GM13976 (cell line): Measurements from ENCODE around the gene ASPSCR1.
"Not testable (repeated sequence)": the region's sequence is repeated elsewhere in the genome, so short reads cannot be mapped to it uniquely, and the experiment has no call there.

Source experiments
- DNase-seq: peaks from one replicate; pipeline ENCODE4 v3.0.0; 2012; ENCODE audit warnings: low spot score
- in situ Hi-C: fragments of 300-500 bp; cut with MboI; formaldehyde crosslinking; loops from one replicate; pipeline ENCODE4 v1.12.0; 2022; ENCODE audit warnings: low sequenced_read_pairs, mixed read lengths, inconsistent platforms; ENCODE audit not compliant: unreplicated experiment
- TF ChIP-seq, protein P1 (sequence below): IDR thresholded peaks from 2 replicates; pipeline ENCODE4 v1.5.1; 2012; ENCODE audit warnings: borderline replicate concordance, mild to moderate bottlenecking; ENCODE audit not compliant: insufficient read depth; ENCODE audit errors: extremely low read depth, missing control alignments, control extremely low read depth

Gene ASPSCR1

DNA sequence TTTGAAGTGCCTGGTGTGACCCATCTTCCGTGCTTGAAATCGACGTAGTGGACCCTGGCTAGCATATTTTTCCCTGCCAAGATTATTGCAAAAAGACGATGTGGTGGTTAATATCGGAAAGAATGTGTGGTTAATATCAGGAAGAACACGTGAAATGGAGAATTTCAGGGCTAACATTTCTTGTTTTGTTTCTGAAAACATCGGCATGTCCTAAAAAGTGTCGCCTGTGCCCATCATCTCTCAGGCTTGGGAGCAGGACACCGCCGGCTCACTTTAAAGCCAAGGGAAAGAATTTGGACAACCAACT, 60.4 kb downstream of the ASPSCR1 start:
- in situ Hi-C loops, result no loop called here
- TF ChIP-seq, protein P1, sequence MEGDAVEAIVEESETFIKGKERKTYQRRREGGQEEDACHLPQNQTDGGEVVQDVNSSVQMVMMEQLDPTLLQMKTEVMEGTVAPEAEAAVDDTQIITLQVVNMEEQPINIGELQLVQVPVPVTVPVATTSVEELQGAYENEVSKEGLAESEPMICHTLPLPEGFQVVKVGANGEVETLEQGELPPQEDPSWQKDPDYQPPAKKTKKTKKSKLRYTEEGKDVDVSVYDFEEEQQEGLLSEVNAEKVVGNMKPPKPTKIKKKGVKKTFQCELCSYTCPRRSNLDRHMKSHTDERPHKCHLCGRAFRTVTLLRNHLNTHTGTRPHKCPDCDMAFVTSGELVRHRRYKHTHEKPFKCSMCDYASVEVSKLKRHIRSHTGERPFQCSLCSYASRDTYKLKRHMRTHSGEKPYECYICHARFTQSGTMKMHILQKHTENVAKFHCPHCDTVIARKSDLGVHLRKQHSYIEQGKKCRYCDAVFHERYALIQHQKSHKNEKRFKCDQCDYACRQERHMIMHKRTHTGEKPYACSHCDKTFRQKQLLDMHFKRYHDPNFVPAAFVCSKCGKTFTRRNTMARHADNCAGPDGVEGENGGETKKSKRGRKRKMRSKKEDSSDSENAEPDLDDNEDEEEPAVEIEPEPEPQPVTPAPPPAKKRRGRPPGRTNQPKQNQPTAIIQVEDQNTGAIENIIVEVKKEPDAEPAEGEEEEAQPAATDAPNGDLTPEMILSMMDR, result no peak
- no peak for DNase-seq

DNA sequence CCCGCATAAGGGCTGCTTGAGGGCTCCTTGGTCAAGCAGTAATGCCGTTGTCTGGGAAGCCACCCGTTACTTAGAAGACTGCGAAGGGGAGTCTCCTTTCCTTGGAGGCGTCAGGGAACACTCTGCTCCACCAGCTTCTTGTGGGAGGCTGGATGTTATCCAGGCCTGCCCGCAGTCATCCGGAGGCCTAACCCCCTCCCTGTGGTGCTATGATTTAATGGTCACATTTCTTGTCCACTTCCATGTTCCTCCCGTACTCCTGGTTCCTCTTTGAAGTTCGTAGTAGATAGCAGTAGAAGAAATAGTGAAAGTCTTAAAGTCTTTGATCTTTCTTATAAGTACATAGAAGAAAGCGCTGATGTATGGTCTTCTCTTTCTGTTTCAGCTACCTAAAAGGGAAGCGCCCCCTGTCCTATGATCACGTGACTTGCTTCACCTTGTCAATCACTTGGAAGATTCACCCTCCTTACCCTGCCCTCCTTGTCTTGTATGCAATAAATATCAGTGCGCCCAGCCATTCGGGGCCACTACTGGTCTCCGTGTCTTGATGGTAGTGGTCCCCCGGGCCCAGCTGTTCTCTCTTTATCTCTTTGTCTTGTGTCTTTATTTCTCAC, 61.5 kb downstream of the ASPSCR1 start:
- in situ Hi-C loops, DNase-seq: not testable (repeated sequence)

DNA sequence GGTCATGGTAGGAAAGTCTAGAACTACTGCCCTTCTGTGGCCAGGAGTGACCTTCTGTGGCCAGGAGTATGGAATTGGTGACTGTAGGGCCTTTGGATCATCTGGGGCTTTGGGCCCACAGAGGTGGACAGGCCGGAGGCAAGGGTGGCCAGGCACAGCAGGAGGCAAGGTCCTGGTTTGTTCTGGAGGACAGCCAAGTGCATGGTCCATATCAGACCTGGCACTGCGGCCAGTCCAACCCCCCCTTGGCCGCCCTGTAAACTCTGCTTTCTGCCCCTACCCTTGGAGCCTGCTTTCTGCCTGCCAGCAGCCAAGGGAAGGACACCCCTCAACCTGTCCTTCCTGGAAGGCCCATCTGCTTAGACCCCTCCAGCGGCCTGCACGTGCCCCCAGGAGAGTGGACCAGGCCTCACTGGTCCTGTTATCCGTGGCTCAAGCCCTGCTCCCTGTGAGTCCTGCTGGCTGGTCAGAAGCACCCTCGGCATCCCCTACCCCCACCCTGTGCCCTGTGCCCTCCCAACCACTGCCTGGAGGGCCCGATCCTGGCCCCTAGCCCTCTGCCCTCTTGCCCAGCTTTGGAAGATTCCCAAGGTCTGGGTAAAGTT, 62.4 kb downstream of the ASPSCR1 start:
- in situ Hi-C loops, result no loop called here
- DNase-seq, result no peak
- TF ChIP-seq, protein P1, result no peak

DNA sequence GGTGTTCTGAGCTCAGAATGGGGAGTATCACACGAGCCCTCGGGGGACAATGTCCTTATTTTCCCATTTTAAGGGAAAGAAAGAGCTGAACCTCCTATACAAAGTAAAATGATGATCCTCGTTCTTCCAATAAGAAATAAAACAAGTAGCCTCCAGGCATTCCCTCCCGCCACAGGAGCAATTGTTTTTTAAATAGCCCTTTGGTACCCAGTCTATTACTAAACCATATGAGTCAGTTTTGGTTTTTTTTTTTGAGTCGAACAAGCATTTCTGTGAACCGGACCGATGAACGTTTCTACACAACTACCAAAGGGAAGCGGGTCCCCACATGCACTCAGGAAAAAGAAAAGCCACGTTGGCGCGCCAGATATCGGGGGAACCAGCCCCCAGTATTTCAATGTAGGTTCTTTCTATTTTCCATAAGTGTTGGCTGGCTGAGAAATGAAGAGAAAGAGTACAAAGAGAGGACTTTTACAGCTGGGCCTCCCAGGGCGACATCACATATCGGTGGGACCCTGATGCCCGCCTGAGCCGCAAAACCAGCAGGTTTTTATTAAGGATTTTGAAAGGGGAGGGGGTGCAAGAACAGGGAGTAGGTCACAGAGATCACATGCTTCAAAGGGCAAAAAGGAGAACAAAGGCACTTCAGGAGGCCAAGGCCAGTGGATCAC, 63.9 kb downstream of the ASPSCR1 start:
- TF ChIP-seq, protein P1, result no peak
- in situ Hi-C loops, result no loop called here
- no peak for DNase-seq

DNA sequence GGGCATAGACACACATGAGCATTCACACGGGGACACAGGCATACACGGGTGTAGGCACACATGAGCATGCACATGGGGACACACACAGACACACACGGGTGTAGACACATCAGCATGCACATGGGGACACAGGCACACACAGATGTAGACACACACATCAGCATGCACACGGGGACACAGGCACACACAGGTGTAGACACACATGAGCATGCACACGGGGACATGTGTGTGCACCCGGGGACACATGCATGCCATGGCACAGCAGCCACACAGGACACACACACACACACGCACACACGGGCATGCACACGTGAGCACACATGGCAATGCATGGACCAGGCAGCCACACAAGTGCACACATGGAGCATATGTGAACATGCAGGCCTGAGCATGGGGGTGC, 65.2 kb downstream of the ASPSCR1 start:
- TF ChIP-seq, protein P1, result no peak
- in situ Hi-C loops, result no loop called here
- DNase-seq, result no peak

DNA sequence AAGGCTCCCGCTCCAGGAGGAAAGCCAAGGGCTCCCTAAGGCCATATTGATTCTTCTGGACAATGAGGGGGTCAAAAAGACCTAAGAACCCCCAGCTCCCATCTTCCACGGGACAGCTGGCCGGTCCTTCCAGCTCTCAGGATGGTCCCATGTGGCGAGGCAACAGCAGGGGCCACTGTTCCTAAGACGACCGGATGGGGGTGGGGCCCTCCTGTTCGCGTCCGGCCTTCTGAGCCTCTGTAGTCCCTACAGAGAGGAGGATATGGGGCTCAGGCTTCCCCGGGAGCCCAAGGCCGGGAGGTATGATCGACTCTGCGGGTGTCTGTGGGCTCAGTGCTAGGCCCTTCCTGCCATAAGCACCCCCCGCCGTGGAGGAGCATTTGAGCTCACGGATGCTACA, 66.1 kb downstream of the ASPSCR1 start:
- in situ Hi-C loops, result no loop called here
- DNase-seq, result no peak
- TF ChIP-seq, protein P1, result no peak

DNA sequence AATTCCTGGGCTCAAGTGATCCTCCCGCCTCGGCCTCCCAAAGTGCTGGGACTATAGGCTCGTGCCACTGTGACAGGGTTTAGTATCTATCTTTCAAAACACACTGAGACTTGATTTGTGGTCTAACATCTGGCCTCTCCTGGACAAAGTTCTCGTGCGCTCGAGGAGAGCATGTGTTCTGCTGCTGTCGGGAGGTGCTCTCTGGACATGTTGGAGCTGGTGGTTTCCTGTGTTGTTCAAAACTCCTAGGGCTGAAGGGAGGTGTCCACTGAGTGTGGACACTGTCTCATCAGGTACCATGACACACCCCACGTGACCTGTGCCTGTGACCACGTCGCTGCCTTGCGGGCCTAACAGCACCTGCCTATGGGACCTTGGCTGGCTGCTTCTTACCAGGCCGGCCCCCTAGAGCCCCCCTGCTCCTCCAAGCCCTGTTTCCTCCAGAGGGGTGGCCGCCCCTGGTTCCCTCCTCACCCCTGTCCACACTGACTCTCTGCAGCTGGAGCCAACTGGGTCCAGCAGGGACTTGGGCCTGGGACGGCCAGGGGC, 68.6 kb downstream of the ASPSCR1 start:
- in situ Hi-C loops, result no loop called here
- TF ChIP-seq, protein P1, result no peak

More for the DNA sequence above, 68.6 kb downstream of the ASPSCR1 start:
- DNase-seq, result no peak
